Mucosa of descending colon (tissue), 3 donors: Measurements from ENCODE around the gene MPPED2. TPM values are rescaled to one million over a fixed set of nuclear protein-coding genes. Genes with fewer than 3 reads are reported as not detected.

Experiments used
- ATAC-seq: fragments of 200-7000 bp; cut with Tn5 transposase; one replicate; pipeline ENCODE4 v1.9.1; 2020; ENCODE audit warnings: mild to moderate bottlenecking, moderate library complexity
- DNase-seq, 3 donors: peaks; one replicate each; pipeline ENCODE4 v3.0.0-alpha.2; 2020
- H3K36me3 ChIP-seq: fragments of 200-600 bp; one replicate; pipeline ENCODE4 v1.8.0; 2021; ENCODE audit warnings: low read depth, mild to moderate bottlenecking
- H3K4me1 ChIP-seq: fragments of 200-600 bp; one replicate; pipeline ENCODE4 v1.8.0; 2021; ENCODE audit warnings: low read depth, mild to moderate bottlenecking
- H3K4me3 ChIP-seq: fragments of 200-600 bp; one replicate; pipeline ENCODE4 v1.8.0; 2021; ENCODE audit warnings: mild to moderate bottlenecking
- H3K9me3 ChIP-seq: fragments of 200-600 bp; one replicate; pipeline ENCODE4 v1.8.0; 2021; ENCODE audit warnings: mild to moderate bottlenecking
- intact Hi-C, 2 donors: fragments of 100-400 bp; cut with DNase I in 1 of 2; cut with micrococcal nuclease in 1 of 2; formaldehyde crosslinking; loops; one replicate each; pipeline versions ENCODE4 v1.11.0 to v1.11.1; 2022; cut with DNase I, micrococcal nuclease
- total RNA-seq, 3 donors: library from RNA; stranded (reverse); fragmentation: NEBNext Ultra II Directional in 2 of 3; extraction: Animal tissue kit (Norgen Biotek cat#: 25700) in 2 of 3; gene quantifications; one replicate each; pipeline versions ENCODE4 v1.2.1 to v1.2.4, GENCODE V29; 2021 to 2023
- TF ChIP-seq, protein P1 (sequence below): fragments of 200-600 bp; IDR thresholded peaks from one replicate; pipeline ENCODE4 v1.8.0; 2022; ENCODE audit warnings: antibody characterized with exemption, mild to moderate bottlenecking
- donor health status: DM: no; HTN: no; CAD: no; lungs with moderate emphysema.
- donor health status: DM: no; HTN: no; CAD: no.
- donor health status: DM: no; HTN: yes; CAD: no.

Gene MPPED2
- total RNA-seq, 3 donors from 2014 or later = 0.64 to 10.1 (median 1.6) TPM

DNA sequence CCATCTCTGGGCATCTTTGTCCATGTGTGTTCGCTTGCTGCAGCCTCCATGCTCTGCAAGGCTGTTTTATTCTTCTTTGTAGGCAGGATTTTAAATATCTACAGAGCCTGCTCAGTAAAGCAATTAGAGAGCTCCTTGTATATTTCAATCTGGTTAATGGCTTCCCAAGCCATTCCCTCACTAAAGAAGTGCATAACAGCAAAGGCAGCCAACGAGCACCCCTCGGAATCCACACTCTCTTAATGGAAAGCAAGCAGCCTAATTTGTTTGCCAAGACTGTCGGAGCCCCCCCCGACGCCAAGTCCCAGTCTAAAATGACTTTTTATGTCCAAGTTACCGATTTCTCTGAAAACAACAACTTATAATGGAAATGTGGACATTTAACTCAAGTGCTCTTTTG is 139.6 kb downstream of the MPPED2 start:
- intact Hi-C loops = no loop called here
- Histone ChIP-seq H3K36me3 (no peaks in the 10 kb centered on the region), H3K9me3 (no peaks in the 10 kb centered on the region), H3K4me3 (no peak overlapping the region), H3K4me1 (no peaks in the 10 kb centered on the region)
- DNase-seq = no peak
- TF ChIP-seq, protein P1, sequence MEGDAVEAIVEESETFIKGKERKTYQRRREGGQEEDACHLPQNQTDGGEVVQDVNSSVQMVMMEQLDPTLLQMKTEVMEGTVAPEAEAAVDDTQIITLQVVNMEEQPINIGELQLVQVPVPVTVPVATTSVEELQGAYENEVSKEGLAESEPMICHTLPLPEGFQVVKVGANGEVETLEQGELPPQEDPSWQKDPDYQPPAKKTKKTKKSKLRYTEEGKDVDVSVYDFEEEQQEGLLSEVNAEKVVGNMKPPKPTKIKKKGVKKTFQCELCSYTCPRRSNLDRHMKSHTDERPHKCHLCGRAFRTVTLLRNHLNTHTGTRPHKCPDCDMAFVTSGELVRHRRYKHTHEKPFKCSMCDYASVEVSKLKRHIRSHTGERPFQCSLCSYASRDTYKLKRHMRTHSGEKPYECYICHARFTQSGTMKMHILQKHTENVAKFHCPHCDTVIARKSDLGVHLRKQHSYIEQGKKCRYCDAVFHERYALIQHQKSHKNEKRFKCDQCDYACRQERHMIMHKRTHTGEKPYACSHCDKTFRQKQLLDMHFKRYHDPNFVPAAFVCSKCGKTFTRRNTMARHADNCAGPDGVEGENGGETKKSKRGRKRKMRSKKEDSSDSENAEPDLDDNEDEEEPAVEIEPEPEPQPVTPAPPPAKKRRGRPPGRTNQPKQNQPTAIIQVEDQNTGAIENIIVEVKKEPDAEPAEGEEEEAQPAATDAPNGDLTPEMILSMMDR = no peak
- no peak for ATAC-seq

- intact Hi-C loops = no loop called here
- no peaks in the 10 kb centered on the region for H3K4me1 ChIP-seq
- no peak for DNase-seq
- no peaks in the 10 kb centered on the region for H3K9me3 ChIP-seq
- no peak for ATAC-seq
- no peaks in the 10 kb centered on the region for H3K36me3 ChIP-seq
- no peak overlapping the region for H3K4me3 ChIP-seq
- TF ChIP-seq, protein P1 = no peak
Measured at GRCh38 chr11:30445056-30445455, 141.1 kb downstream of the MPPED2 start.

- H3K4me1 ChIP-seq = no peaks in the 10 kb centered on the region
- no peak for DNase-seq
- no peak overlapping the region for H3K4me3 ChIP-seq
- no peaks in the 10 kb centered on the region for H3K36me3 ChIP-seq
- intact Hi-C loops = no loop called here
- ATAC-seq = no peak
- TF ChIP-seq, protein P1 = no peak
- H3K9me3 ChIP-seq = no peaks in the 10 kb centered on the region
Measured at GRCh38 chr11:30440510-30440909, 145.6 kb downstream of the MPPED2 start.

DNA sequence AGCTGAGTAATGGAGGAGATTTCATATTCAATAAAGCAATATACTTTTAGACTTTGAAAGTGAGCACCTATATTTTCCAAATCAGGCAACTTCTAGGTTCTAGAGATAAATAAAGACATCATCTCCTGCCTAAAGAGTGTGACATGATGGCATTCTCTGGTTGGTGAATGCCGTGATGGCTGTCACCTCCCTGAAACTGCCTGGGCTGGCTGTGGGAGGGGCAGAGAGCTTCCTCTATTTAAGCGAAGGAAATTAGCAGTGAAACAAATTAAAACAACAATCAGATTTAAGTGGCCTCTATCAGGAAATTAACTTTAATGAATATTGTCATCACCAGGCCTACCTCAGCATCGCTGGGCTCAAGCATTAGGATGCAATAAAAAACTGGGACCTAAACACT is 149.4 kb downstream of the MPPED2 start:
- Histone ChIP-seq H3K36me3 (no peaks in the 10 kb centered on the region), H3K9me3 (no peaks in the 10 kb centered on the region), H3K4me1 (no peaks in the 10 kb centered on the region), H3K4me3 (no peak overlapping the region)
- intact Hi-C loops = no loop called here
- TF ChIP-seq, protein P1 = no peak
- ATAC-seq = no peak
- DNase-seq = no peak

DNA sequence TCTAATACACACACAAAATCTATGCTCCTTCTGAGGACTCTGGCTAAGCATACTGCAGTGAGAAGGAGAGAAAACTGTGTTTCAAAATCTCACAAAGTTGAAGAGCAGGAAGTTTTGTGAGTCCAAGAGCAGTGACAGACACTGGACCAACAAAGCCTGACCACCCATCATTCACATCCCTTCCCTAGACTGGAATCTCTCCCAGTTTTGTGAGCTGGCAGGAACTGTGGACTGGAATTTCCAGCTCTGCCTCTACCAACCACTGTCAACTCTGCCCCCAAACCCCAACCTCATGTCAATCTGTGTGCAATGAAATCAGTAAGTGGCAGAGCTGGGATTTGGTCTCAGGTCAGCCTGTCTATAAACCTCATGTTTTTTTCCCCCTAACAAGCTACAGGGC is 150.7 kb downstream of the MPPED2 start:
- TF ChIP-seq, protein P1 = no peak
- ATAC-seq = no peak
- H3K4me3 ChIP-seq = no peak overlapping the region
- intact Hi-C loops = no loop called here
- H3K4me1 ChIP-seq = no peaks in the 10 kb centered on the region
- no peaks in the 10 kb centered on the region for H3K36me3 ChIP-seq
- no peaks in the 10 kb centered on the region for H3K9me3 ChIP-seq
- DNase-seq = no peak

- no peak for ATAC-seq
- no peak for DNase-seq
- TF ChIP-seq, protein P1 = no peak
- Histone ChIP-seq H3K4me3 (no peak overlapping the region), H3K4me1 (no peaks in the 10 kb centered on the region), H3K36me3 (no peaks in the 10 kb centered on the region), H3K9me3 (no peaks in the 10 kb centered on the region)
- intact Hi-C loops = no loop called here
Measured at GRCh38 chr11:30434901-30435300, 151.3 kb downstream of the MPPED2 start.
